Neural cell (in vitro differentiated cells): ENCODE results near the gene ZNRF2.
"Not testable (repeated sequence)": the region's sequence is repeated elsewhere in the genome, so short reads cannot be mapped to it uniquely, and the experiment has no call there.

Experiments
- EP300 ChIP-seq: fragments of 450-650 bp; conservative IDR thresholded peaks from 2 replicates; pipeline ENCODE4 v1.6.1; 2014; ENCODE audit warnings: antibody characterized with exemption, mild to moderate bottlenecking, moderate library complexity; ENCODE audit not compliant: poor library complexity, severe bottlenecking
- EZH2 ChIP-seq: fragments of 200-600, 300-800 bp; shearing (Covaris generic), sonication (generic); IDR thresholded peaks from 2 replicates; pipeline ENCODE4 v1.6.1; 2014; ENCODE audit warnings: antibody characterized with exemption, low read length, borderline replicate concordance, mild to moderate bottlenecking; ENCODE audit not compliant: insufficient read depth, poor library complexity, severe bottlenecking
- MXI1 ChIP-seq: fragments of 450-650 bp; conservative IDR thresholded peaks from 2 replicates; pipeline ENCODE4 v1.6.1; 2014; ENCODE audit warnings: antibody characterized with exemption, mild to moderate bottlenecking; ENCODE audit not compliant: poor library complexity, severe bottlenecking
- POLR2AphosphoS5 ChIP-seq: IDR thresholded peaks from 2 replicates; pipeline ENCODE4 v1.6.1; 2012
- RAD21 ChIP-seq: fragments of 450-650 bp; conservative IDR thresholded peaks from 2 replicates; pipeline ENCODE4 v1.6.1; 2014; ENCODE audit warnings: antibody characterized with exemption, mild to moderate bottlenecking, moderate library complexity
- TAF1 ChIP-seq: IDR thresholded peaks from 2 replicates; pipeline ENCODE4 v1.6.1; 2012; ENCODE audit warnings: low read depth
- TF ChIP-seq, protein P1 (sequence below): fragments of 450-650 bp; IDR thresholded peaks from 2 replicates; pipeline ENCODE4 v1.5.1; 2014; ENCODE audit warnings: antibody characterized with exemption, mild to moderate bottlenecking, moderate library complexity; ENCODE audit not compliant: poor library complexity, severe bottlenecking

GRCh38 chr7:30289634-30290033 lies 5.2 kb downstream of the ZNRF2 start:
- TF ChIP-seq, protein P1, sequence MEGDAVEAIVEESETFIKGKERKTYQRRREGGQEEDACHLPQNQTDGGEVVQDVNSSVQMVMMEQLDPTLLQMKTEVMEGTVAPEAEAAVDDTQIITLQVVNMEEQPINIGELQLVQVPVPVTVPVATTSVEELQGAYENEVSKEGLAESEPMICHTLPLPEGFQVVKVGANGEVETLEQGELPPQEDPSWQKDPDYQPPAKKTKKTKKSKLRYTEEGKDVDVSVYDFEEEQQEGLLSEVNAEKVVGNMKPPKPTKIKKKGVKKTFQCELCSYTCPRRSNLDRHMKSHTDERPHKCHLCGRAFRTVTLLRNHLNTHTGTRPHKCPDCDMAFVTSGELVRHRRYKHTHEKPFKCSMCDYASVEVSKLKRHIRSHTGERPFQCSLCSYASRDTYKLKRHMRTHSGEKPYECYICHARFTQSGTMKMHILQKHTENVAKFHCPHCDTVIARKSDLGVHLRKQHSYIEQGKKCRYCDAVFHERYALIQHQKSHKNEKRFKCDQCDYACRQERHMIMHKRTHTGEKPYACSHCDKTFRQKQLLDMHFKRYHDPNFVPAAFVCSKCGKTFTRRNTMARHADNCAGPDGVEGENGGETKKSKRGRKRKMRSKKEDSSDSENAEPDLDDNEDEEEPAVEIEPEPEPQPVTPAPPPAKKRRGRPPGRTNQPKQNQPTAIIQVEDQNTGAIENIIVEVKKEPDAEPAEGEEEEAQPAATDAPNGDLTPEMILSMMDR, result not testable (repeated sequence)
- TF ChIP-seq POLR2AphosphoS5, TAF1, RAD21, EP300, MXI1, EZH2: not testable (repeated sequence)
